Right hindlimb (tissue), 1 donor: ENCODE results near the gene KAT2B.

Source experiments
- DNase-seq: peaks from one replicate; pipeline ENCODE4 v3.0.0-alpha.2; 2018

The KAT2B gene

DNA sequence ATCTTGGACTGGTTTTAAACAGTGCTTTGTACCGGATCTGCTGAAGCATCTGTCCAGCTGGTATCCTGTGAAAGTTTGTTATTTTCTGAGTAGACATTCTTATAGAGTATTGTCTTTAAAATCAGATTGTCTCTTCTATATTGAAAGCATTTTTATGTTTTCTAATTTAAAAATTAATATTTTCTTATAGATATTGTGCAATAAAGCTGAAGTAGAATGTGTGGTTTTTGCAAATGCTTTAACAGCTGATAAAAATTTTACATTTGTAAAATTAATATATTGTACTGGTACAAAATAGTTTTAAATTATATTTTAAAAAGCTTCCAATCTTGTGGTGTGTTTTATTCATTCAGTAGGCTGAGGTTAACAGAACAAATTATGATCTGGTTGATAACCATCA lies 113.8 kb downstream of the KAT2B start:
- DNase-seq, result no peak

GRCh38 chr3:20154928-20155327 lies 114.7 kb downstream of the KAT2B start:
- DNase-seq, result no peak

GRCh38 chr3:20160230-20160629 lies 120.0 kb downstream of the KAT2B start:
- DNase-seq, result no peak

- no peak for DNase-seq
These were observed 121.5 kb downstream of the KAT2B start for GRCh38 chr3:20161714-20162113.

DNA sequence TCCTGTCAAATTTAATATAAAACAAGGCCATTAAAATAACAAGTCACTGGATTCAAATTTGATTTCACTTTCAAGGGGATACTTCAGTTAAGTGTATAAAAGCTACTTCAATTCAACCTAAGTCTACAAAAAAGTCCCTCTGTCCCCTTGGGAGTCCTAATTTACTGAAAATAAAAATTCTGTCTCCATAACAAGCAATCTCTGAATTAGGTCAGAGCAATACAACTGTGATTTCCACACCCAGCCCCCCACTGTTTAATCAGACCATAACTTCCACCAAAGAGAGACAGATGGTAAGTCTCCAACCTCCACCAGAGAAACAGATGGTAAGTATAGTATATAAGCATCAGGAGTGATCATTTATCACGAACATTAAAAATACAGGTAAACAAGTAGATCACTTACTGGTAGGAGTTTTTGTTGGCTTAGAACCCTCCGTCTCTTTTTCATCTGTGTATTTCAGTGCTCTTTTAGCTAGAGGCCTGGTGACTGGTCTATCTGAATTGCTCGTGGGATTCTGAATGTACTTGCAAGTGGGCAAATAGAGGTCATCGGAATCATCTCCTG lies 133.7 kb downstream of the KAT2B start:
- DNase-seq, result no peak

DNA sequence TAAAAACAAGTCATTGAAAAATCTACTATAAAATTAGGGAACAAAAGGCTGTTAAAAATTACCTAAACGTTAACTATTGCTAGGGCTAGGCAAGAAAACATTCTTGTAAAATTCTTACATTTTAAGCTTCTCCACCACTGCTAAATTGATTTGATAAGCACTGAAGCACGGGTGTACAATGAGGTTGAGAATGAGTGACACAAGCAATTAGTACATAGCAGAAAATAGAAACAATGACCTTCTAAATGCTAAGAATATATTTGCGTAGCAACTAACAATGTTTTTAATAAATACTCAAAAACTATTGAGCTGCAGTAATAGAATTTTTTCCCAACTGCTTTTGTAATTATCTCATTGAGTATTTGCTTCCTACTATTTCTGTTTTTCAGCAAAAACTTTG lies 141.0 kb downstream of the KAT2B start:
- DNase-seq, result no peak

- no peak for DNase-seq
These were observed 142.0 kb downstream of the KAT2B start for GRCh38 chr3:20182206-20182605.

- no peak for DNase-seq
These were observed 145.1 kb downstream of the KAT2B start for GRCh38 chr3:20185331-20185678.

- peak; percentile 99 for DNase-seq
These were observed 145.7 kb downstream of the KAT2B start, which contains the start of gene SGO1 for GRCh38 chr3:20185679-20186599. Gene SGO1, minus strand, starts transcription at chr3:20186206. Its CDS starts 2,179 bp downstream, at chr3:20184027.

DNA sequence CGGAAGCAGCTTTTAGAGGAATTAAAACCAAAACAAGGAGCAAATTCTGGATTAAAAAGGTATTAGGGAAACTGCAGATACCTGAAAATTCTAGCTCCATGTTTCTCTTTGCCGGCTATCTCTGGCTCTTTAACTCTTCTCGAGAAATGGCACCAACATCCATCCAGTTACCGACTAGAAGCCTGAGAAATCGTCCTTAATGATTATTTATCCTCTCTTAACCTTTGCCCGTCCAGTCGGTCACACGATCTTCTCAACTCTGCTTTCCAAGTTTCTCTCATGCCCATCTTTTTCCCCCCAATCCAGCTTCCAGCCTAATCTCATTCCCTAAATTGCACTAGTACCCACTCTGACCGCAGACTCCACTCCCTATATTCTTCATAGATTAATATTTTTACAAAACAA lies 146.4 kb downstream of the KAT2B start:
- DNase-seq, result no peak

DNA sequence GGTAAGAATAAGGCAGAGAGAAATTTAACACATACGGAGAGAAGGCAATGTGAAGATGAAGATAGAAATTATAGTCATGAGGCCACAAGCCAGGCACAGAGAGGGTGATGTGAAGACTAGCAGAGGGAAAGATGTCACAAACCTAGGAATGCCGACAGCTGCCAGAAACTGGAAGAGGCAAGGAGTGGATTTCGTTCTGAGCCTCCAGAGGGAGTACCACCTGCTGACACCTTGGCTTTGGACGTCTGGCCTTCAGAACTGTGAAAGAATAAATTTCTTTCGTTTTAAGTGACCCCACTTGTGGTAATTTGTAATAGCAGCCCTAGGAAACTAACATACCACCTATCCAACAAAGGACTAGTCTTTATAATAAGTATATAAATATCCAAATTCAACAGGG lies 150.7 kb downstream of the KAT2B start:
- DNase-seq, result no peak

DNA sequence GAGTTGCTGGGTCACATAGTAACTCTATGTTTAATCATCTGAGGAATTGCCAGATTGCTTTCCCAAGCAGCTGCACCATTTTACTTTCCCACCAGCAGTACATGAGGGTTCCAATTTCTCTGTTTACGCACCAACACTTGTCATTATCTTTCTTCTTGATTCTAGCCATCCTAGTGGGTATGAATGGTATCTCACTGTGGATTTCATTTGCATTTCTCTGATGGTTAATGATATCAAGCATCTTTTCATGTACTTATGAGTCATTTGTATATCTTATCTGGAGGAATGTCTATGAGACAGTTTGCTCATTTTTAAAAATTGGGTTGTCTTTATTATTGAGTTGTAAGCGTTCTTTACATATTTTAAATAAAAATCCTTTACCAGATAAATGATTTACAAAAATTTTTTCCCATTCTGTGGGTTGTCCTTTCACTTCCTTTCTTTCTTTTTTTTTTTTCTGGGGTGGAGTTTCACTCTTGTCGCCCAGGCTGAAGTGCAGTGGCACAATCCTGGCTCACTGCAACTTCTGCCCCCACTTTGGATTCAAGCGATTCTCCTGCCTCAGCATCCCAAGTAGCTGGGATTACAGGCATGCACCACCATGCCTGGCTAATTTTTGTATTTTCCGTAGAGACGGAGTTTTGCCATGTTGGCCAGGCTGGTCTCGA lies 154.7 kb downstream of the KAT2B start:
- no peak for DNase-seq

- DNase-seq, result no peak
These were observed 157.5 kb downstream of the KAT2B start for GRCh38 chr3:20197775-20198174.

- no peak for DNase-seq
These were observed 160.9 kb downstream of the KAT2B start for GRCh38 chr3:20201143-20201542.
